SH-SY5Y (cell line): ENCODE results near the gene MRPL53.

ENCODE experiments used
- GATA2 ChIP-seq: IDR thresholded peaks from 2 replicates; pipeline ENCODE4 v1.6.1; 2011; ENCODE audit warnings: mild to moderate bottlenecking, low read depth, low read length
- GATA3 ChIP-seq: IDR thresholded peaks from 2 replicates; pipeline ENCODE4 v1.6.1; 2011; ENCODE audit warnings: low read depth, mild to moderate bottlenecking, low read length, moderate library complexity

The MRPL53 gene

DNA sequence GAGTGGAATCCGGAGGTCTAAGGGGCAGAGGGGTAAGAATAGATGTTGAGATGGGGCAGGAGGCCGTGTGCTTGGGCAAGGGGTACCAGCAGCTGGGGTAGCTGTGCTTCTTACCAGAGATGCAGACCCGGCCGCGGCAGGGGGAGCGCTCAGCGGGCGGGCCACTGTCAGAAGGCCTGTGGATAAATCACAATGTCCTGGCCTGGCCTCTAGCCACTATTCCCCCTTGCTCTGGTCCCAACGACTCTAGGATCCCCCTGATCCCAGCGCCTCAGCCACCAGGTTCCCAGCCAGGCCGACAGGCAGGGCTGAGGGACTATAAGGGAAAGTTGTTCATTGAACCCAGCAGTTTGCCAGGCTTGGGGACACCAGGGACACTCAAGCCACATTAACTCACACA, 42.0 kb downstream of the MRPL53 start:
- TF ChIP-seq GATA3: no peak
- TF ChIP-seq GATA2: no peak

DNA sequence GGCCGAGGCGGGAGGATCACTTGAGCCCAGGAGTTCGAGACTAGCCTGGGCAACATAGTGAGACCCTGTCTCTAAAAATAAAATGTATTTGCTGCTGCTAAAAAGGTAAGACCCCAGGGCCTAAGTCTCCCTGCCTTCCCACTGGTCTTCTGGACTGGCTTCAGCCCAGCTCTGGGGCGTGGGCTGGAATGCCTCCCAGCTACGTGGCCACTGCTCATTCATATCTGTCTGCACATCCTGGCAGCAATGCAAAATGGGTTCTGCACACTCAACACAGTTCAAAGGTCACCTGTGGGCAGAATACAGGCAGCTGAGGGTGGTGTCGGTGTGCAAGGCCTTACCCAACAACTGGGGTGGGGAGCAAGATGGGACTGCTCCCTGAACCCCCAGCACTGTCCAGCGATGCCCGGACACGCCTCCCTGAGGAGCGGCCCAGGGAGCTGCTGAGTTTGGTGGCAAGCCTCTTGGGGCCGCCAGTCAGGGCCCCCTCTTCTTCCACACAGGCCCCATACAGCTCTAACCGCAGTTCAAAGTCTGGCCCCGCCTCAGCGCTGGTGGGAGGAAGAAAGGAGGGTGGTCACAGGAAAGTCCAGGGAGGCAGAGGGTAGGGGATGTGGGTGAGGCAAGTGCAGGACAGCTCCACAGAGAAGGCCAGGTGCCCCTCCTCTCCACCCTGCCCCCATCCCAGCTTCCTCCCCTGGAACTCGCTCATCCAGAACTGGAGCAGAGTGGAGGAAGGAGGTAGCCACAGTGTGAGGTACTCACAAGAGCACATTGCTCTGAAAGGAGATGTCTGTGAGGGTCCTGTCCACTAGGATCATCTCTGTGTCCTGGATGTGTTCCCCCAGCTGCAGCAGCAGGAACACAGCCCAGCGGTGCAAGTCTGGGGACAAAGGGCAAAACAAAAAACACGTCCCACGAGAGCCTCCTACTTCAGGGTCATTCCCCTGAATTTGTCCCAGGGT, 42.7 kb downstream of the MRPL53 start:
- TF ChIP-seq GATA2 (no peak), GATA3 (no peak)

DNA sequence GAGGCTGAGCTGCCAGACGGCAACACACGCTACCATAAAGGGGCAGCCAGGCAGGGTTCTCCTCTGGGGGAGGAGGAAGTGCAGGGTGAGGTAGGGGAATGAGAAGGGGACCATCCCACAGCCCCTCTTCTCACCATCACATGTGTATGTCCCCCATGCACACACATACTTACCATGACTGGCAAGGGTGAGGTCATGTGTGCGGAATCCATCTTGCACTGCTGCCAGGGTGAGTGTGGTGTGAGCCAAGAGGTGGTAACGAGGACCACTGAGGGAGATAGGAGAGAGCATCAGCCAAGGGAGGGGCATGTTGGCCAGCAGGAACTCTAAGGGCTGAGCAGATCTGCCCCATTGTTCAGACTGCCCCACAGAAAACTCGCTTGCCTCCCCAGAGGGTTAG, 43.8 kb downstream of the MRPL53 start:
- TF ChIP-seq GATA2: no peak
- no peak for TF ChIP-seq GATA3

DNA sequence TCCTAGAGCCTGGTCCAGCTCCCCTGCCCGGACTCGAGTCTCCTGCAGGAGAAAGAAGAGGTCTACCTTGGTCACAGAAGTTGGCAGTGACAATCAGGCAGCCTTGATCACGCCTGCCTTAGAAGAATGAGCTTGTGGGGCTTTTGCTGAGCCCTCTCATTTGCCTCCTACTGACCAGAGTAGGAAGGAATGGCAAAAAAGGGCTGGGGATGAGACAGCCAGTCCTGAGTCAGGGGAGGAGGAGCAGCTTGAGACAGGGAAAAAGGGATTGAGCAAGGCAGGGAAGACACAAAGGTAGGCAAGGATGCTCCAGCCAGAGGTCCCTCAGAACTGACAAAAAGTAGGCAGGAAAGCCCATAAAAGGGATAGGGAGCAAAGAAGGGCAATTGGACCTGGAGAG, 44.9 kb downstream of the MRPL53 start:
- no peak for TF ChIP-seq GATA2
- no peak for TF ChIP-seq GATA3

DNA sequence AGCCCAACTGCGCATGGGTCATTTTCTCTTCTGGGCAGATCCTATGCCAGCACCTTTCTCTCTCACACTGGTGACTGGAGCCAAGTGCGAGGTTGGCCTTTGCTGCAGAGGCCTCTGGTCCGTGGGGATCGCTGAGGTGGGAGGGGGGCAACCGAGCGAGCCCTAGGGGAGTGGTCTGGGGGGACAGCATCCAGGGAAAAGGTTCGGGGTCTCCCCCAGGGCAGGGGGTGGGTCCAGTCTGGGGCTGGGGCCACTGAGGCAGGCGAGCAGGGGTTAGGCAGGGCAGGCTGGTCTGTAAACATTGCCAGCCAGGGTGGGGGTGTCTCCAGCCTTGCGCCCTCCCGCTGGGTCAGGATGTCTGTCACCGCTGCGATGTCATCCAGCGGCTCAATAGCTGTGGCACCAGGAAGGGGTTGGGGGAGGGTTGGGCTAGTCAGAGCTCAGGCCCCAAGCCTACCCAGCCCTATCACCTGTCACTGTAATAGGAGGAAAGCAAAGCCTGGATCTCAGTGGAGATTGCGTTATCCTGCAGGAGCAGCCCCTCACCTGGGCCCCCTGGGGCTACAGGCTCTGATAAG, 46.2 kb downstream of the MRPL53 start:
- TF ChIP-seq GATA3: no peak
- no peak for TF ChIP-seq GATA2

DNA sequence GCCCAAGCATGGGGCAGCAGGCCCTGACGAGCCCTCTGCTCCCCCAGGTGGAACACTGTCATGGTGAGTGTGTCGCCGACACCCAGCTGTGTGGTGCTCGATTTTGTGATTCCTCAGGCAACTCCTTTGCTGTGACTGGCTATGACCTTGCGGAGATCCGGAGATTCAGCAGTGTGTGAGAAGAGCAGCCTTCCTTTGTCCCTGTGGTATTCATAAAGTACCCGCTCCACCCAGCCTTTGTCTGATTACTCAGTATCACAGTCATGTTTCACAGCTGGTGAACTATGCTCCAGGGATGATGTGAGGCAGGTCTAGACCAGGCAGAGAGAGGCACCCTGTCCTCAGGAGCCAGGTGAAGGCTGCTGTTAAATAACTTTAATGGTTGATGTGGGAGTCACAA, 47.0 kb downstream of the MRPL53 start:
- TF ChIP-seq GATA2 (no peak), GATA3 (no peak)

DNA sequence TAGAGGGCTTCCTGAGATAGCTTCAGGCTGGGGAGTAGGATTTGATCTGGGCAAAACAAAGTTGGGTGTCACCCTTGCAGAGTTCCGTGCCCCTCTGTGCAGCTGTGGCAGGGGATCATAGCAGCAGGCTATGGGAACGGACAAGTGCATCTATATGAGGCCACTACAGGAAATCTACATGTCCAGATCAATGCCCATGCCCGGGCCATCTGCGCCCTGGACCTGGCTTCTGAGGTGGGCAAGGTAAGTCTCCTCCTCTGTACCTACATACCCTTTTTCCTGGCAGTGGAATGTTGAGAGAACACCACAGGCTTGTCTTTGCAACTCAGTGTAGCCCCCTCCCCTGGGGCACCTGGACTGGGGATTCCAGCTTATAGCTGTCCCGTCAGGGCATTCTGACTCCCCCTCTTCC, 47.5 kb downstream of the MRPL53 start:
- no peak for TF ChIP-seq GATA3
- no peak for TF ChIP-seq GATA2

DNA sequence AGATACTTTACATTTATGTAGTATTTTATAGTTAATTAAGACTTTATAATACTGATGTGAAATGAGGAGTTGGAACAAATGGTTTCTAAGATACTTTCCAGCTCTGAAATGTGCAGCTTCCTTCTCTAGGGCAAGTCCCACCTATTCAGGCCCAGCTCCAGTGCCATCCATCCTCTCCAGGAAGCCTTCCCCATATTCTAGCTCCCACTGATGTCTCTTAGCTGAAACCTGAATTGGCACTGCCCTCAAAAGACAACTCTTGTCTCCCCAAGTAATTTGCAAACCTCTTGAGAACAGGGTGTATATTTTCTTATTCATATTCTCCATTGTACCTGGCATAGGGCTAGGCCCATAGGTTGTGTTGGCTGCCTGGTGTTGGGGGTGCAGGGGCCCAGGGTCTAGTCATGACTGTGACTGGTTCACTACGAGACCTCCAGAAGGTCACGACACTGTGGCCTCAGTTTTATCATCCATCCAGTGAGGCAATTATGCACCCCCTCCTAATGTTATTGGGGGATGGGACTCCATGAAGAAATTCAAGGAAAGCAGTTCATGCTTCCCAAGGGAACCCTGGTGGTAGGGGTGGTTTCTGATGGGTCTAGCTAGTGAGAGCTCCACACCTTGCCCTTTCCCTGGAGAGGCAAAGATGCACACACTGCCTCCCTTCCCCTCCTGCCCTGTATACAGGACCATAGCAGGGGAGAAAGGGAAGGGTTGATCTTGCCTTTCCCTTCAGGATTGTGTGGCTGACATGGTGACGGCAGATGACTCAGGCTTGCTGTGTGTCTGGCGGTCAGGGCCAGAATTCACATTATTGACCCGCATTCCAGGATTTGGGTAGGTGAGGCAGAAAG, 48.1 kb downstream of the MRPL53 start:
- no peak for TF ChIP-seq GATA2
- TF ChIP-seq GATA3: no peak

DNA sequence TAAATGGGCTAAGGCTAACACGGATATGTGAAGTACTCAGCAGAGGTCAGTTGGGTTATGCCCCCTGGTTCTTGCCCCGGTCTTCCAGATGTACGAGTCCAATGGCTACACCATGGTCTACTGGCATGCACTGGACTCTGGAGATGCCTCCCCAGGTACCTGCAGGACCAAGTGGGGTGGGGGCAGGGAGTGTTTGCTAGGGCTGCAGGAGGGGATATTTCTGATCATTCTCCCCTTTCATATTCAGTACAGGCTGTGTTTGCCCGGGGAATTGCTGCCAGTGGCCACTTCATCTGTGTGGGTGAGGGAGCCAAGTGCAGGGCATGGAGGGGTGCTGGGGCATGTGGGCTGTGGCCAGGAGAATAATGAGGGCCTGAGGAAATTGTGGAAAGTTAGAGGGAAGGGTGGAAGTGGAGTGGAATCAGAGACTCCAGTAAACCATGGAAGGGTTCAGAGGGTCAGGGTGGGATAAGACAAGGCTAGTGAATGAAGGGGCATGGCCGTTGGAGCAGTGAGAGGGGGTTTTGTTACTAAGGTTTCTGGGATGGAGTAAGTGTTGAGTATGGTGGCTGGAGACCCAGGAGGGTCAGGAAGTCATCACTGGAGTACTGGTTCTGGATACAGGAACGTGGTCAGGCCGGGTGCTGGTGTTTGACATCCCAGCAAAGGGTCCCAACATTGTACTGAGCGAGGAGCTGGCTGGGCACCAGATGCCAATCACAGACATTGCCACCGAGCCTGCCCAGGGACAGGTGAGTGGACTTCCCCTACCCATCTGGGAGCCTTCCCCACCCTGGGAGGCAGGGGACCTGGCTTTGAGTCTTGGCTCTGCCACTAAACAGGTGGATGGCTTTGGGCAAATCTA, 49.0 kb downstream of the MRPL53 start:
- TF ChIP-seq GATA2 (no peak), GATA3 (no peak)
